ENCODE measurements around the gene F7.

F7 gene

GRCh38 chr13:113147206-113147605 is 41.6 kb downstream of the F7 start:
- no peak for DNase-seq
- Histone ChIP-seq H3K27me3 (ENCODE audit: insufficient read depth, low read depth, severe bottlenecking) (no peaks in the 10 kb centered on the region), H3K27ac (no peak overlapping the region), H3K9me3 (ENCODE audit: severe bottlenecking) (no peaks in the 10 kb centered on the region), H3K36me3 (no peaks in the 10 kb centered on the region), H3K4me3 (ENCODE audit: low read depth, low read length) (no peak overlapping the region)
- TF ChIP-seq, protein P1, sequence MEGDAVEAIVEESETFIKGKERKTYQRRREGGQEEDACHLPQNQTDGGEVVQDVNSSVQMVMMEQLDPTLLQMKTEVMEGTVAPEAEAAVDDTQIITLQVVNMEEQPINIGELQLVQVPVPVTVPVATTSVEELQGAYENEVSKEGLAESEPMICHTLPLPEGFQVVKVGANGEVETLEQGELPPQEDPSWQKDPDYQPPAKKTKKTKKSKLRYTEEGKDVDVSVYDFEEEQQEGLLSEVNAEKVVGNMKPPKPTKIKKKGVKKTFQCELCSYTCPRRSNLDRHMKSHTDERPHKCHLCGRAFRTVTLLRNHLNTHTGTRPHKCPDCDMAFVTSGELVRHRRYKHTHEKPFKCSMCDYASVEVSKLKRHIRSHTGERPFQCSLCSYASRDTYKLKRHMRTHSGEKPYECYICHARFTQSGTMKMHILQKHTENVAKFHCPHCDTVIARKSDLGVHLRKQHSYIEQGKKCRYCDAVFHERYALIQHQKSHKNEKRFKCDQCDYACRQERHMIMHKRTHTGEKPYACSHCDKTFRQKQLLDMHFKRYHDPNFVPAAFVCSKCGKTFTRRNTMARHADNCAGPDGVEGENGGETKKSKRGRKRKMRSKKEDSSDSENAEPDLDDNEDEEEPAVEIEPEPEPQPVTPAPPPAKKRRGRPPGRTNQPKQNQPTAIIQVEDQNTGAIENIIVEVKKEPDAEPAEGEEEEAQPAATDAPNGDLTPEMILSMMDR (IDR thresholded peaks at IDR 0.05; ENCODE audit: low read depth, low read length) = no peak

DNA sequence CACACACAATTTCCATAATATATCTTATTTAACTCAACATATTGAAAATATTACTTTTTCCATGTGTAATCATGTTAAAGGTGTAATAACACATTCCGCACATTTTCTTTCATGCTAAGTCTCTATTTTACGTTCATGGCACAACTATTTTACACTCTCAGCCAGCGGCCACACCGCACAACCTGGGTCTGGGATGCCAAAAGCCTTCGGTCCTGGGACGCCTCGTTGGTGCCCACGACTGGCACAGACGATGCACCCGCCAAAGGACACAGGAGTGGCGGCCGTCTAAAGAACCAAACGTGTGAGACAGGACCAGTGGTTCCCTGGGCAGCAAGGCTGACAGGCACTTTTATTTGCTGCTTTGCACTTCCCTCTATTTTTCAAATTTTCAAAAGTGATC is 42.8 kb downstream of the F7 start:
- Histone ChIP-seq H3K27me3 (ENCODE audit: insufficient read depth, low read depth, severe bottlenecking) (no peaks in the 10 kb centered on the region), H3K4me3 (ENCODE audit: low read depth, low read length) (no peak overlapping the region), H3K9me3 (ENCODE audit: severe bottlenecking) (no peaks in the 10 kb centered on the region), H3K36me3 (no peaks in the 10 kb centered on the region), H3K27ac (no peak overlapping the region)
- DNase-seq = no peak
- TF ChIP-seq, protein P1 (IDR thresholded peaks at IDR 0.05; ENCODE audit: low read depth, low read length) = no peak

GRCh38 chr13:113148940-113149503 is 43.4 kb downstream of the F7 start:
- H3K9me3 ChIP-seq (ENCODE audit: severe bottlenecking) = no peaks in the 10 kb centered on the region
- H3K27ac ChIP-seq = no peak overlapping the region
- TF ChIP-seq, protein P1 (IDR thresholded peaks at IDR 0.05; ENCODE audit: low read depth, low read length) = no peak
- DNase-seq = peak; percentile 10
- H3K27me3 ChIP-seq (ENCODE audit: insufficient read depth, low read depth, severe bottlenecking) = no peaks in the 10 kb centered on the region
- H3K4me3 ChIP-seq (ENCODE audit: low read depth, low read length) = no peak overlapping the region
- H3K36me3 ChIP-seq = no peaks in the 10 kb centered on the region

DNA sequence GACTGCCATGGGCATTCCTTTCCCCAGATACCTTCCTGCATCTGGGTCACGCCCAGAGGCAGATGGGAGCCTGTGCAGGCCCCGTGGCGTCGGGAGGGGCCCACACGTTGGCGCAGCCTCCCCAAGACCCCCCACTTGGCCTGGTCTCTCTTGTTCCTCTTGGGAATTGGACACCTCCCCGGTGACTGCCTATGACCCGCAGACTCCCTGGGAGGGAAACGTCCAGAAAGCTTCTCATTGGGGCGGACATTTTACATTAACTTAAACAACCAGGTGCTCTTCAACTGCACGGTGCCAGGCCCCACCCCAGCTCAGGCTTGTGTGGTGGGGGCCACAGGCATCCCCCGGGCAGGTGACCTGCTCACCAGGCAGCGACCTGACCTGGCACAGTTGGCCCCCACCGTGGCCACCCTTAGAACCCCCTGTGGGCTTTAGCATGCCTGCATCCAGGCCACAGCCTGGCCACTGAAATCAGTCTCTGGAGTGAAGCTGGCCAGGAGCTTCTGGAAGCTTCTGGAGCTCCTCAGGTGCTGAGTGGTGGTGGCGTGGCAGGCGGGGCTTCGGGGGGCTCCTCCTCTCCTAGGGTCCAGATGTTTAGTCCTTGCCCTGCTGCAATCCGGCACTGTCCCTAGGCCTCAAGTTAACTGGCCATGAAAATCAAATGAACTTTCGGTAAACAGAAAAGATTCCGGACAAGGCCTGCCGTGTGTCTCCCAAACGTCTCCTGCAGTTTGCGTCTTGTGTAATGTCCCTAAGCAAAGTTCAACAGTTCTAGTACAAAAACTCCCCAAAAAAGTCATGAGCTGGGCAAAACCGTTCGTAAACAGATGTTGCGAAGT is 44.3 kb downstream of the F7 start:
- Histone ChIP-seq H3K27ac (no peak overlapping the region), H3K9me3 (ENCODE audit: severe bottlenecking) (no peaks in the 10 kb centered on the region), H3K27me3 (ENCODE audit: insufficient read depth, low read depth, severe bottlenecking) (no peaks in the 10 kb centered on the region), H3K36me3 (no peaks in the 10 kb centered on the region), H3K4me3 (ENCODE audit: low read depth, low read length) (no peak overlapping the region)
- DNase-seq = no peak
- TF ChIP-seq, protein P1 (IDR thresholded peaks at IDR 0.05; ENCODE audit: low read depth, low read length) = no peak

- no peaks in the 10 kb centered on the region for H3K27me3 ChIP-seq (ENCODE audit: insufficient read depth, low read depth, severe bottlenecking)
- TF ChIP-seq, protein P1 (IDR thresholded peaks at IDR 0.05; ENCODE audit: low read depth, low read length) = no peak
Measured at GRCh38 chr13:113150550-113151365, 45.2 kb downstream of the F7 start.

More at GRCh38 chr13:113150550-113151365, 45.2 kb downstream of the F7 start:
- no peak overlapping the region for H3K27ac ChIP-seq
- H3K36me3 ChIP-seq = no peaks in the 10 kb centered on the region
- no peak overlapping the region for H3K4me3 ChIP-seq (ENCODE audit: low read depth, low read length)
- H3K9me3 ChIP-seq (ENCODE audit: severe bottlenecking) = no peaks in the 10 kb centered on the region
- no peak for DNase-seq

Measured in WERI-Rb-1 (cell line).